Measurements from ENCODE around the gene TNNT3.

Gene TNNT3

DNA sequence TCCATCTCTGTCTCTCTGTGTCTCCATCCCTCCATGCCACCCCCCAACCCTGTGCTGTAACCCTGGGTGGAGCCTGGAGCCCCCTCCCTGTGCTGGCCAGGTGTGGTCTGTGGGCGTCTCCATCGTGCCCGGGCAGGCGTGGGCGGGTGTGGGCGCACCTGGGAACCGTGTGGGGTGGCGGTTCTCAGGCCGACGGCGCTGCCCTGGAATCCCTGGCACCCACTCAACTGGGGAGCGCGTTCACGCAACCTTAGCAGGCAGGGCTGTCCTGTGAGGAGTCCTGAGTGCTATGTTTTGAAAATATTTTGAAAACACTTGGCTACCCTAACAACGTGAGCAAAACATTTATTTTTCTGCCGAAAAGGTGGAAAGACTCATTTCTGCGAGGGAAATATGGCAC, 4.7 kb downstream of the TNNT3 start:
- no peak for DNase-seq

- no peak for DNase-seq
Observed at GRCh38 chr11:1924646-1925372, 5.3 kb downstream of the TNNT3 start.

GRCh38 chr11:1925373-1926155, 6.1 kb downstream of the TNNT3 start:
- DNase-seq, result no peak

DNA sequence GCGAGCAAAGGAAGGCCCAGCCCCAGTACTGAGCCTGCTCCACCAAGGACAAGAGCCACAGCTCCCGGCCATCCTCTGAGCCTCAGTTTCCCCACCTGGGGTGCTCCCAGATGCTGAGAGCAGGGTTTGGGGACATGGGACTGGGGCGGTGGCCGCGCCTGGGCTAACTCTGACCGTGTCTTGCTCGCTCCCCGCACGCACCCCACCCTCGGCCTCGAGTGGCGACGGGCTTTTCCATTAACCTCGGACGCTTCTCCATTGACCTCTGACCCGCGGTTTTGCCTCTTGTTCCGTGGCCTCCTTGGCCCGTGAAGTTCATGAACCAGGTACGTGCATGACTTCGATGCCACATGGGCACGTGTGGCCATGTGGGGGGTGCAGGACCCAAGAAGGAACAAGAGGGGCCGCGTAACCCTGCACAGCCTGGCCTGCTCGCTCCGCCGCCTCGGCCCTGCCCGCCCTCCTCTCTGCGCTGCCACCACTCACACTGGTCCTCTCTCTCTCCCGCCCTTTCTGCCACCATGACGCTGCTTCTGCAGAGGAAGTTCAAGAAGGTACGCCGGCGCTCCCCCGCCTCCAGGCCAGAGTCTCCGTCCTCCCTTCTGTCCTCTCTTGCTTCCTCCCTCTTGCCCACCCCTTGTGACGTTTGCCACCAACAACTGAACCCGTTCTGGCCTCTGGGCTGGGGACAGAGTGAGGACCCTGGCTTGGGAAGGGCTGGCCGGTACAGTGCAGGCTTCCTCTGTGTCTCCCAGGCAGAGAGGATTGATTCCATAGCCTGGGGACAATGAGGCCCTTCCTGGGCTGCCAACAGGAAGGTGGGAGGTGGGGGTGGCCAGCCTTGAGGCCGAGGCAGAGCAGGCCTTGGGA, 6.9 kb downstream of the TNNT3 start:
- no peak for DNase-seq

DNA sequence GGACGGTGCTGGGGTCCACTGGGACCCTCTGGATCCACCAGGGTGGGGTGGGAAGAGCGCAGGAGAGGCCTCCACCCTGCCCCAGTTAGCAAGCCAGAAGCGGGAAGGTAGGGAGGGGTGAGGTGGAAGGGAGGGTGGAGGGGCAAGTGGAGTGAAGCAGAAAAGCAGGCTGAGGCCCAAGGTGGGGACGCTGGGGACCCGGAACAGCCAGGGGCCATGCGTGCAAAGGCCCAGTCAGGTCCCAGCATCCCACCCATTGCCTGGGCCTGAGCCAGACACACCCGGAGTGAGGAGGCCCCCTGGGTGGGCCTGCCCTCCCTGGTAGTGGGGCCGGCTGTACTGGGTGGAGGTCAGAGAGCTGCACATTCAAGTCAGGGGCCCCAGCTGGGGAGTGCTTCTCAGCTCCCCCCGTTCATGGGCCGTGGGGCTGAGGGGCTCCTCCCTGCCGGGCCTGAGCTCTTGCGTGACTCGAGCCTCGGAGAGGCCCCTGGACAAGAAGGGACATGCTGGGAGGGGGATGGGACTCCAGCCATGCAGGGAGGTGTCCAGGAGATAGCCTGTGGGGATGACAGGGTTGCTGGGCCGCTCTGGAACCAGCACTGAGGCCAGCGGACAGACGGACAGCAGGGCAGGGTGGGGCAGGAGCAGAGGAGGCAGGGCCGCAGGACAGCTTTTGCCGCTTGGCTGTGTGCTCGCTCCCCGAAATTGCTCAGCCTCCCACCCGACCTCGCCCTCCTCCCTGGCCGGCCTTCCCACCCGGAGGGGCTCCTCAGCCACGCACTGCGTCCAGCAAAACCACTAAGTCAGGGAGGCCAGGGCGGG, 7.7 kb downstream of the TNNT3 start:
- no peak for DNase-seq

GRCh38 chr11:1927848-1928469, 8.5 kb downstream of the TNNT3 start:
- DNase-seq, result no peak

DNA sequence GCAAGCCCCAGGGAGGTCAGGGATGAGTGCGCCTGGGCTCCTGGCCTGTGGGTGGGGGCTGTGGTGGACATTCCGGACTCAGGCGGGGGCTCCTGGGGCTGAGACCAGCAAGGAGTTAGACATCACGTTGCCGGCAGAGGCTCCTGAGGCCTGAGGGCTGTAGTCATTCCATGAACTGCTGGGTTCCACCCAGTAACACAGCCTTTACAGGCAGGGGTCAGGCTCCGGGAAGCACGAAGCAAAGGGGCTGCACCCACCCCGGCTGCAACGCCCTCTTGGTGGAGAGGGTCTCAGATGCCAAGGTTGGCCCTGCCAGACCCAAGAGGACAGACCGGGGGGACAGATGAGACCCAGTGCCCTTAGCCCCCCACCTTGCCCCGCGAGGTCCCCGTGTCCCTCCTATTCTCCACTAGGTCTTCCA, 9.0 kb downstream of the TNNT3 start:
- DNase-seq, result no peak

DNA sequence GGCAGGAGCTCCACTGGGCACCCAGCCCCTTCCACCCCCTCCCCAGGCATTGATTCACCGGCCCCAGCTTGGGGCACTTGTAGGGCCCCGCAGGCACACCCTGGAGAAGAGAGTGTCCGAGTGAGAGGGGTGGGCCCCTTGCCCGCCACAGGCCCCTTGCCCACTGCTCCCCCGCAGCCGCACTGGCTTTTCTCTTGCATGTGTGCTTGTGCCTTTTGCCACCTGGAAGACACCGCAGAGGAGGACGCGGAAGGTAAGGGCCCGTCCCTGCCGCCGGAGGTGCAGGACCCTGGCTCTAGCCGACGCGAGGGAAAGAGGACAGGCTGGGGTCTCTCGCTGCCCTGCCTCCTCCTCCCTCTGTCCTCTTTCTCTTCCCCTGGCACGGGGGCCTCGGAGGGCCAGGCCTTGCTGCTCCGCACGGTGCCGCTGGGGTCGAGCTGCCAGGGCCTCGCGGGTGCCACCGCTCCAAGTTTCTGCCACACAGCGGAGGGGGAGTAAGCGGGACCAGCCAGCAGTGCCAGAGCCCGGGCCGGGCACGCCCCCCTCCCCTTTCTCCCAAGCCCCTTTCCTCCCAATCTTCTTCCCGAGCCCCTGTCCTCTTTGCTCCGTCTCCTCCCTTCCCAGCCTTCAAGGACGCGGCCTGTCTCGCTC, 9.5 kb downstream of the TNNT3 start:
- no peak for DNase-seq

- no peak for DNase-seq
Observed at GRCh38 chr11:1929621-1930461, 10.3 kb downstream of the TNNT3 start.

- no peak for DNase-seq
Observed at GRCh38 chr11:1930462-1930830, 10.9 kb downstream of the TNNT3 start.

- no peak for DNase-seq
Observed at GRCh38 chr11:1931341-1932104, 12.0 kb downstream of the TNNT3 start.

- no peak for DNase-seq
Observed at GRCh38 chr11:1932105-1932480, 12.6 kb downstream of the TNNT3 start.

GRCh38 chr11:1932681-1933080, 13.2 kb downstream of the TNNT3 start:
- no peak for DNase-seq

DNA sequence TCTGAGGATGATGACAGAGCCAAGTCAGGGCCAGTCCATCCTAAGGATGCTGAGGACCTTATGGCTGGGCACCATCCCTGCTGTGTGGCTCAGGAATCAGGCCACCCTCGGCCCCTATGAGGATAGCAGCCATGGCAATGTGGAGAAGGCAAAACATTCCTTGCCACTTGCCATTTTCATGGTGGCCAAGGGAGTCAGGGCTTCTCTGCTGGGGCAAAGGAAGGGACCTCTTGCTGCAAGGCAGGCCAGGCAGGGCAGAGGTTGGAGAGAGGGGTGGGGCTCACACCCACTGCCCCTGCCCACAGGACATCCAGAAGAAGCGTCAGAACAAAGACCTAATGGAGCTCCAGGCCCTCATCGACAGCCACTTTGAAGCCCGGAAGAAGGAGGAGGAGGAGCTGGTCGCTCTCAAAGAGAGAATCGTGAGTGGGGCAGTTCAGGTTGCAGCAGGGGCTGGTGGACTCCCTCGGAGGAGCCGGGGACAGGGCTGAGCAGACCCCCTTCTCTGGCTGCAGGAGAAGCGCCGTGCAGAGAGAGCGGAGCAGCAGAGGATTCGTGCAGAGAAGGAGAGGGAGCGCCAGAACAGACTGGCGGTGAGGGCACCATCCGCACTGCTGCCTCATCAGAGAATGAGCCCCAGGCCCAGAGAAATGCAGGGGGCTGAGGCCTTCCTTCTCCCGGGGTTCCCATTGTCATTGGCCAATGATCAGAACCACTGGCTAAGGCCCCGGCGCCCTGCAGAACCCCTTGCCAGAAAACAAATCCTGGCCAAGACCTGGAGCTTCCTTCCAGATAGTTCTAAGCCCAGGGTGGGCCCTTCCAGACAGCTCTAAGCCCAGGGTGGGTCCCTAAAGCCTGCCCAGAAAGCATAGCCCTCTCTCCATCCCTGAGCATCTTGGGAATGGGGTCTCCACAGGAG, 14.2 kb downstream of the TNNT3 start:
- DNase-seq, result no peak

DNA sequence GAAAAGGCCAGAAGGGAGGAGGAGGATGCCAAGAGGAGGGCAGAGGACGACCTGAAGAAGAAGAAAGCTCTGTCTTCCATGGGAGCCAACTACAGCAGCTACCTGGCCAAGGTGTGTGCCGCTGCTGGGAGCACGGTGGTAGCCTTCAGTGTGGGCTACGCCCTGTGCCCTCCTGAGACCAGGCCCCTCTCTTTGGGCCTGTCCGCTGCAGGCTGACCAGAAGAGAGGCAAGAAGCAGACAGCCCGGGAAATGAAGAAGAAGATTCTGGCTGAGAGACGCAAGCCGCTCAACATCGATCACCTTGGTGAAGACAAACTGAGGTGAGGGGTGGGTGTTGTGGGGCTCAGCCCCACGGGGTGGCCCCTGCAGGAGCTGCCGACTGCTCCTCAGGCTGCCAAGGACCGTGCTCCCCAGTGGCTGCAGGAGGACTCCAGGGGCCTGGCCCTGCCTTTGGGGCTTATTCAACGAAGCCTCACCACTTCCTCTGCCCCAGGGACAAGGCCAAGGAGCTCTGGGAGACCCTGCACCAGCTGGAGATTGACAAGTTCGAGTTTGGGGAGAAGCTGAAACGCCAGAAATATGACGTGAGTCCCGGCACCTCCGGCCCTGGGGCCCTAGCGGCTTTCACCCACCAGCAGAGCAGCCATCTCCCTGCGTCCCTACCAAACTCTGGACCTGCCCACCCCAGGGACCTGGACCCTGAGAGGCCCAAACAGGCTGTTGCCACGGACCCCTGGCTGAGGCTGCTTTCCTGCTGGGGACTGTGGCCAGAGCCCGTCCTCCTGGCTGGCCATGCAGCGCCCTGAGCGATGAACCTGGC, 15.0 kb downstream of the TNNT3 start:
- DNase-seq, result no peak

GRCh38 chr11:1935156-1936071, 15.9 kb downstream of the TNNT3 start:
- no peak for DNase-seq

All from activated CD4-positive, alpha-beta T cell treated with anti-CD3 and anti-CD28 coated beads, Interleukin-2, amount 50 U/mL, for 1 hour (primary cell).